NCI-H1436 (cell line): ENCODE data around the gene FMNL2.

Source experiments
- DNase-seq: peaks from one replicate; lab custom pipeline; 2025; lab: John Stamatoyannopoulos, UW

FMNL2 gene

DNA sequence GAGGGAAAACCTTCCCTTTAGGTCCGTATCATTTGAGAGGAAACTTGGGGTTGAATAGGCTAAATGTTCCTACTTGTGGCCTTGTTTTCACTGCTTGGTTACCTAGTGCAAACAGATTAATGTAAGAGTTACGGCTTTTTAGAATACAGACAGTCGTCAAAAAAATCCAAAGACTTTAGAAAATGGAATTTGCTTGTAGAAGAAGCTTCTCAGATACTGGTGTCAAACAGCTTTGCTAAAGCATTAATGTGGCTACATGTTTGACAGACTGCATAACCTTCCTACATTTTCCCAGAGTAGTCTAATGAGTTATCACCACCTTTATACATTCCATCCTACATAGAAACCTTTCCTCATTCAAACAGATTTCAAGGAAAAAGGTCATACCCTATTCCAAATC lies 114.6 kb downstream of the FMNL2 start:
- no peak for DNase-seq

GRCh38 chr2:152450176-152450575 lies 115.2 kb downstream of the FMNL2 start:
- no peak for DNase-seq

- no peak for DNase-seq
Measured at GRCh38 chr2:152452256-152452973, 117.4 kb downstream of the FMNL2 start.

DNA sequence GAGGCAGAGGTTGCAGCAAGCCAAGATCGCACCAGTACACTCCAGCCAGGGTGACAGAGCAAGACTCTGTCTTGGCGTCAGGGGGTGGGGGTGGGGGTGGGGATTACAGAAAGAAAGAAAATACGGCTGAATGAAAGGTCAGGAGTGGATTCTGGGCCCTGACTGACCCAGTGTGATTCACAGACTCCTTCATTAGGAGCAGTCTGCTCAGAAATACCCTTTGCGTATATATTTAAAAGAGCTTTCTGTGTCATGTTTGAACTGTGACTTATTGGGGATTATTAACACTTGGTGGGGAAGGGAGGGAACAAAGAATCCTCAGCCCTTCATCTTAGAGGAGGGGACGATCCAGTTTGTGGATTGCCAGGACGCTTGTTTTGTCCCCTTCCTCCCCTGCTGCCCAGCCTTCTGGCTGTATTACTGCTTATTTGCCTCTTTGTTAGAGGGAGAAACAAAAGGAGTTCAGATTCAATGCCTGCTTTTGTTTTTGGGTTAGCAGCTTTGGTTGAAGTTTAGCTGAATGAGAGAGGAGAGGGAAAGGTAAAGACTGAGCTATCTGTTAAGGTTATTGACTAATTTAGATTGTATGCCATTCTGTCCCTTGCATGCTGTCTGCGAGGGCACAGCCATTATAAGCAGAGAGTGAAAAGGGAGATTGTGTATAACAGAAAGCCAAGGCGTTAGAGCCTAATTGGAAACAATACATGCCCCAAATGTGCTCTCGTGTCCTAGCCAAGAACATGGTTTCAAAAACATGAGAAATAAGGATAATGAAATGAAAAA lies 118.3 kb downstream of the FMNL2 start:
- no peak for DNase-seq

- no peak for DNase-seq
Measured at GRCh38 chr2:152454371-152454770, 119.4 kb downstream of the FMNL2 start.

GRCh38 chr2:152454960-152455359 lies 120.0 kb downstream of the FMNL2 start:
- DNase-seq = no peak

DNA sequence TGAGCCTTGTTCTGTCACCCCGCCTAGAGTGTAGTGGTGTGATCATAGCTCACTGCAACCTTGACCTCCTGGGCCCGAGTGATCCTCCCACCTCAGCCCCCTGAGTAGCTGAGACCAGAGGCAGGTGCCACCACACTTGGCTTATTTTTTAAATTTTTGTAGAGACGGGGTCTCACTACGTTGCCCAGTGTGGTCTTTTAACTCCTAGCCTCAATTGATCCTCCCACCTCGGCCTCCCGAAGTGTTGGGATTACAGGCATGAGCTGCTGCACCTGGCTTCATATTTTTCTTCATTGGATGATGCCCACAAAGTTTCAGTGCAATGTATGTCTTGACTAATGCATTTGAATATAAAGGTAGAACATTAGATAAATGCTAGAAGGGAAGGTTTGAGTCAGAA lies 120.8 kb downstream of the FMNL2 start:
- DNase-seq = no peak

DNA sequence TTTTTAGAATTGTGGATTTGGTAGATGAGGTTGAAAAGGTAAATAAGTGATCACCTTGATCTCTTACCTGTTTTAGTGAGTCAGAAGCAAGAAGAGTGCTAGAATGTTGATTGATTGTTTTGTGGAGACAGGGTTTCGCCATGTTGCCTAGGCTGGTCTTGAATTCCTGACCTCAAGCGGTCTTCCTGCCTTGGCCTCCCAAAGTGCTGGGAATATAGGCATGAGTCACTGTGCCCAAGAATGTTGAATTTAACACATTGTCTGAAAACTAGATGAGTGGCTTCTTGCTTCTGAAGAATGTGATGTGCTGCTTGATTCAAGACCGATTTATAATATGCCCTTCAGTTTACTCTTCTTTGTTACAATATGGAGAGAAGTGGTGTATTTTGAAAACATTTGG lies 121.3 kb downstream of the FMNL2 start:
- no peak for DNase-seq

GRCh38 chr2:152458441-152458940 lies 123.5 kb downstream of the FMNL2 start:
- no peak for DNase-seq

DNA sequence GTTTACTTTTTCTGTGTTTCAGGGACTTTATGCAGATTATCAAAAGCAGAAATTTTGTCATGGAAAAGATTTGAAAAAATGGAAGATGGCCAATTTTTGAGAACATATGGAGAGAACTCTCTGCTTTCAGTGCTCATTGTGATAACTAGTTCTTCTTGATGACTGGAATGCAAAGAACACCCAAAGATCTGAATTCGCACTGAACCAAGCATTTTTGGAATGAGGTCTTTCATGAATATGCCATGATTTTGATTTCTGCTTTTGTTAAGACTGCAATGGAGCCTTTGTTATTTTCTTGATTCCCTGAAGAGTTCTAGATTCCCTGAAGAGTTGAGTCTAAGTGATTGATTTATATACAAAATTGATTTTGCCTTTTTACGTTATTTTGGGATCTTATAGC lies 124.1 kb downstream of the FMNL2 start:
- no peak for DNase-seq

- no peak for DNase-seq
Measured at GRCh38 chr2:152460567-152460966, 125.6 kb downstream of the FMNL2 start.

GRCh38 chr2:152462120-152462519 lies 127.1 kb downstream of the FMNL2 start:
- no peak for DNase-seq

- DNase-seq = no peak
Measured at GRCh38 chr2:152462779-152463178, 127.8 kb downstream of the FMNL2 start.

- DNase-seq = no peak
Measured at GRCh38 chr2:152464851-152465470, 130.0 kb downstream of the FMNL2 start.

- no peak for DNase-seq
Measured at GRCh38 chr2:152465541-152465940, 130.6 kb downstream of the FMNL2 start.

DNA sequence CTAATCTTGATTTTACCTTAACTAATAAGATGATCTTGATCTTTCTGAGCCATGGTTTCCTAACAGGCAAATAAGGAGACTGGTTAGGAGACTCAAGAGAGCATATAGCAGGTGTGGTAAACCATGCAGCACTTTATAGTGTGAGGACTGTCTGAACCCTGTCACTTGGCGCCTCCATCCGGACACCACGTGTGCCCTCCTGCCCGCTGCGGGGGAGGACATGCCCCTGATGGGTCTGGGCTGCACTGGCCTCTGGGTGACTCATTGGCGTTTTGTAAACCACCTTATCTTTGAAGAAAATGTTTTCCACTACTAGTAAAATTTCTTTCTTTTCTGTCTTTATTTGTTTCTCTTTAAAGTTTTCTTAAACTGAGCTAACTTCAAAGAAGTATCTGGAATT lies 131.1 kb downstream of the FMNL2 start:
- no peak for DNase-seq

DNA sequence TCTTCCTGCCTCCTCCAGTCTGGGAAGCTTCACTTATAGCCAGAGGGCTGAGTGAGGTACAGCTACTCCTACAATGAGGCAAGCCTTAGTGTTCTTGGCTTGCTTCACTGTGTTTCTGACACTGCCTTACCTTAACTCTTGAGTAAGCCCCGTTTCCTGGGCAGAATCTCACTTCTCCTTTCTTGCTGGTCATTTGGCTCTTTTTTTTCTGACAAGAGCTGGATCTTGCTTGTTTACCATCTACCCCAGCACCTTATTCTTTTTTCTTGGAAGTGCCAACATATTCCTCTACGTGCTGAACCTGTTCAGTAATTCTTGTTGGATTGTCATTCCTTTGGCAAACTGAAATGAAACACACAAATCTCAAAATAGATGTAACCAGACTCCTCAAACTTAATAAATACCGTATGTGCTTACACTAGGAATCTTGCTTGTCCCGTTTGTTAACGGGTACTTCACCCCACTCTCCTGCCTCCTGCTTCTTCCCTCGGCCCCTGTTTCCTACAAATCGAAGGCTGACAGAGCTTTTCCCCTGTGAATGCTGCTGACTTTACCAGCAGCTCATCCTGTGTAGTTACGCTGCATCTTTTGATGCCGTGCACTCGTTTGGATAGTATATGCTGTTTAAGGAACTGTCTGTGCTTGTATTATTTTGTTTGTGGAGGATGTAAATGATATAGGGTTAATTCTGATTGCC lies 132.2 kb downstream of the FMNL2 start:
- DNase-seq = no peak

DNA sequence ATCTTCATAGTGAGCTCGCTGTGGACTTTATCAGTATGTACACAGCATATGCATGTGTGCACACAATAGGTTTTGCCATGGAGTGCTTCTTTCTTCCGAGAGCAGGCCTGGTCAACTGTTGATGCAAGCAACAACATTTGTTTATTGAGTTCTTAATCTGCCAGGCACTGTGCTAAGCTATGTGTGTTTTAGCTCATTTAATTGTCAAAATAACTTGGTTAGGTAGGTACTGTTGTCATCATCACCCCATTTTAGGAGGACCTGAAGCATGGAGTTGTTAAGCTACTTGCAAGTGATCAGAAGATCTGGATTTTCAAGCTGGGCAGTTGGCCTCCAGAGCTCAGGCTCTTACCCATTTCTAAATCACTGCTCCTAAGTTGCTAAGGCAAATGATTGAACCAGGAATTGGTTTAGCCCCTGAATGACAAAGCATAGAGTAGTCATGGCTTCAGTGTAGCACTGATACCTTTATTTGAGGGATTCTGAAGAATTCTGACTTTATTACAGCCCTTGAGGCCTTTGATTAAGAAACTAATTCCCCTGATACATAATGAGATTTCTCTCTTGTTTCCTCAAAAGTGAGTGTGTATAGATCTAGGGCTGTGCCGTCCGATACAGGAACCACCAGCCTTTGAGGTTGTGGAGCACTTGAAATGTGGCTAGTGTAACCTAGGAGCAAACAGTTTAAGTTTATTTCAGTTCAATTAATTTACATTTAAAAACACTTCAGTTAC lies 132.9 kb downstream of the FMNL2 start:
- no peak for DNase-seq

GRCh38 chr2:152468899-152469692 lies 134.1 kb downstream of the FMNL2 start:
- DNase-seq = peak; percentile 88
